MCF 10A (cell line): ENCODE results near the gene IQSEC1. TPM values are rescaled to one million over a fixed set of nuclear protein-coding genes. Genes with fewer than 3 reads are reported as not detected.

ENCODE experiments used
- BruUV-seq: library from RNA; stranded (reverse); fragments of 400-500 nt; replicated peaks from 2 replicates; lab custom pipeline; 2021; lab: Mats Ljungman, UMichigan
- CTCF ChIA-PET: fragments of 300-600 bp; sonication (Branson Sonifier 250); formaldehyde crosslinking; extraction: SDS; loops from one replicate; lab custom pipeline; 2021; ENCODE audit warnings: antibody characterized with exemption, inconsistent platforms; lab: Yijun Ruan, JAX
- POLR2A ChIA-PET: fragments of 300-600, 350-650 bp; sonication (Branson Sonifier 250); formaldehyde crosslinking; extraction: SDS; loops from one replicate; lab custom pipeline; 2020; ENCODE audit warnings: antibody characterized with exemption, inconsistent platforms; lab: Yijun Ruan, JAX
- DNase-seq: peaks from one replicate; pipeline ENCODE4 v3.0.0-alpha.2; 2018; ENCODE audit not compliant: unreplicated experiment
- H3K27ac Mint-ChIP-seq: one replicate; pipeline ENCODE4 v1.8.0; 2022; ENCODE audit warnings: mild to moderate bottlenecking, low read depth, mixed read lengths; ENCODE audit not compliant: unreplicated experiment
- H3K27me3 Mint-ChIP-seq: one replicate; pipeline ENCODE4 v1.8.0; 2022; ENCODE audit warnings: mixed read lengths; ENCODE audit not compliant: insufficient read depth, unreplicated experiment
- H3K36me3 Mint-ChIP-seq: one replicate; pipeline ENCODE4 v1.8.0; 2022; ENCODE audit warnings: mild to moderate bottlenecking, moderate library complexity, mixed read lengths; ENCODE audit not compliant: insufficient read depth, unreplicated experiment
- H3K4me1 Mint-ChIP-seq: one replicate; pipeline ENCODE4 v1.8.0; 2022; ENCODE audit warnings: mixed read lengths; ENCODE audit not compliant: insufficient read depth, unreplicated experiment
- H3K4me3 Mint-ChIP-seq: one replicate; pipeline ENCODE4 v1.8.0; 2022; ENCODE audit warnings: mild to moderate bottlenecking, moderate library complexity, mixed read lengths; ENCODE audit not compliant: unreplicated experiment
- H3K9me3 Mint-ChIP-seq: one replicate; pipeline ENCODE4 v1.8.0; 2022; ENCODE audit warnings: mixed read lengths; ENCODE audit not compliant: unreplicated experiment
- CTCF ChIP-seq: fragments of 200-600 bp; IDR thresholded peaks from one replicate; pipeline ENCODE4 v1.8.0; 2022; ENCODE audit warnings: antibody characterized with exemption, mild to moderate bottlenecking; ENCODE audit not compliant: unreplicated experiment
- intact Hi-C: fragments of 100-400 bp; cut with micrococcal nuclease; formaldehyde crosslinking; loops from 2 replicates; pipeline ENCODE4 v1.14.1; 2022
- total RNA-seq: library from RNA; stranded (reverse); gene quantifications from 2 replicates; pipeline ENCODE4 v1.2.3, GENCODE V29; 2022

The IQSEC1 gene
- total RNA-seq, 1 experiment from 2014 or later = 18.7 TPM

- Mint-ChIP-seq H3K36me3 (no peaks in the 10 kb centered on the region), H3K27ac (no peak overlapping the region), H3K9me3 (no peaks in the 10 kb centered on the region), H3K4me1 (peaks cover 3% of the 10 kb centered on the region), H3K27me3 (peaks cover 12% of the 10 kb centered on the region), H3K4me3 (no peak overlapping the region)
- intact Hi-C loops = no loop called here
- BruUV-seq = no TSS peak
- POLR2A ChIA-PET = interaction anchor here (0.6 kb wide), 1 partner anchor 22 kb away, joined by 3 read pairs; no protein-coding TSS in a partner anchor
- CTCF ChIA-PET = no interaction called here
- TF ChIP-seq CTCF = no peak
- no peak for DNase-seq
Measured at GRCh38 chr3:13016721-13017255, 56.4 kb downstream of the IQSEC1 start.

- H3K27ac Mint-ChIP-seq = no peak overlapping the region
- ChIA-PET CTCF (no interaction called here), POLR2A (no interaction called here)
- H3K36me3 Mint-ChIP-seq = no peaks in the 10 kb centered on the region
- H3K27me3 Mint-ChIP-seq = peaks cover 12% of the 10 kb centered on the region
- H3K4me1 Mint-ChIP-seq = no peaks in the 10 kb centered on the region
- no peak for TF ChIP-seq CTCF
- no peak for DNase-seq
- no peak overlapping the region for H3K4me3 Mint-ChIP-seq
- H3K9me3 Mint-ChIP-seq = no peaks in the 10 kb centered on the region
- no TSS peak for BruUV-seq
- intact Hi-C loops = no loop called here
Measured at GRCh38 chr3:13016083-13016720, 57.0 kb downstream of the IQSEC1 start.

- Mint-ChIP-seq H3K9me3 (no peaks in the 10 kb centered on the region), H3K4me3 (no peak overlapping the region), H3K4me1 (no peaks in the 10 kb centered on the region), H3K27me3 (peaks cover 12% of the 10 kb centered on the region), H3K27ac (no peak overlapping the region), H3K36me3 (no peaks in the 10 kb centered on the region)
- no TSS peak for BruUV-seq
- ChIA-PET CTCF (interaction anchor here (0.6 to 0.7 kb wide), 2 partner anchors 20 kb away, joined by 3 to 5 read pairs; no protein-coding TSS in a partner anchor), POLR2A (interaction anchor here (0.6 kb wide), 1 partner anchor 838 kb away, joined by 3 read pairs; no protein-coding TSS in a partner anchor)
- intact Hi-C loops = no loop called here
- no peak for TF ChIP-seq CTCF
- no peak for DNase-seq
Measured at GRCh38 chr3:13015286-13016082, 57.7 kb downstream of the IQSEC1 start.

GRCh38 chr3:13014755-13015285, 58.4 kb downstream of the IQSEC1 start:
- Mint-ChIP-seq H3K27ac (no peak overlapping the region), H3K9me3 (no peaks in the 10 kb centered on the region), H3K4me1 (no peaks in the 10 kb centered on the region), H3K36me3 (no peaks in the 10 kb centered on the region), H3K4me3 (no peak overlapping the region), H3K27me3 (peaks cover 12% of the 10 kb centered on the region)
- no peak for TF ChIP-seq CTCF
- intact Hi-C loops = no loop called here
- no peak for DNase-seq
- no TSS peak for BruUV-seq
- POLR2A ChIA-PET = interaction anchor here (0.6 kb wide), 1 partner anchor 839 kb away, joined by 3 read pairs; no protein-coding TSS in a partner anchor
- CTCF ChIA-PET = interaction anchor here (0.6 to 0.7 kb wide), 3 partner anchors 19 to 1511 kb away, joined by 3 to 5 read pairs (median 3); no protein-coding TSS in a partner anchor
